Hypothalamus (tissue), 51 donors: Measurements from ENCODE around the gene ACP1.
A peak's percentile ranks its signal among the peaks of the same experiment; 100 is the strongest.

Experiments
- DNase-seq, 51 donors: peaks; one replicate each; lab custom pipeline; 2025; lab: John Stamatoyannopoulos, UW

ACP1 gene

GRCh38 chr2:264493-265468, at the start of gene ACP1:
Gene ACP1, plus strand, starts transcription at chr2:264947. Its CDS starts 18 bp downstream, at chr2:264965.
- peak; percentile 42 to 96 (median 85) for DNase-seq

GRCh38 chr2:216068-216467, 48.7 kb upstream of the ACP1 start:
- DNase-seq = no peak

GRCh38 chr2:223451-223850, 41.3 kb upstream of the ACP1 start:
- DNase-seq = no peak

- peak in 7 of 51 donors; percentile 4 to 46 (median 25) for DNase-seq
Measured at GRCh38 chr2:223971-224760, 40.6 kb upstream of the ACP1 start.

- no peak for DNase-seq
Measured at GRCh38 chr2:228115-228514, 36.6 kb upstream of the ACP1 start.

GRCh38 chr2:228518-229278, 36.0 kb upstream of the ACP1 start:
- no peak for DNase-seq

- DNase-seq = peak in 37 of 51 donors; percentile 8 to 82 (median 51)
Measured at GRCh38 chr2:231521-232185, 33.1 kb upstream of the ACP1 start.

- DNase-seq = no peak
Measured at GRCh38 chr2:233030-233429, 31.7 kb upstream of the ACP1 start.

GRCh38 chr2:234421-234820, 30.3 kb upstream of the ACP1 start:
- no peak for DNase-seq

GRCh38 chr2:236993-237539, 27.7 kb upstream of the ACP1 start:
- peak in 3 of 51 donors; percentile 11 to 47 (median 38) for DNase-seq

- peak in 9 of 51 donors; percentile 10 to 73 (median 28) for DNase-seq
Measured at GRCh38 chr2:237878-238277, 26.9 kb upstream of the ACP1 start.

- peak in 2 of 51 donors; percentile 18 to 34 for DNase-seq
Measured at GRCh38 chr2:238431-238830, 26.3 kb upstream of the ACP1 start.

- DNase-seq = peak in 1 of 51 donors; percentile 34
Measured at GRCh38 chr2:238869-239268, 25.9 kb upstream of the ACP1 start.

- no peak for DNase-seq
Measured at GRCh38 chr2:244547-244946, 20.2 kb upstream of the ACP1 start.

- DNase-seq = peak in 3 of 51 donors; percentile 9 to 15 (median 12)
Measured at GRCh38 chr2:246489-247144, 18.1 kb upstream of the ACP1 start.

- no peak for DNase-seq
Measured at GRCh38 chr2:248724-249123, 16.0 kb upstream of the ACP1 start.

GRCh38 chr2:249538-250042, 15.2 kb upstream of the ACP1 start:
- no peak for DNase-seq

GRCh38 chr2:252001-252602, 12.6 kb upstream of the ACP1 start:
- no peak for DNase-seq
